Measurements from ENCODE around the gene TRIM9.
"Not testable (repeated sequence)": the region's sequence is repeated elsewhere in the genome, so short reads cannot be mapped to it uniquely, and the experiment has no call there.

The TRIM9 gene

DNA sequence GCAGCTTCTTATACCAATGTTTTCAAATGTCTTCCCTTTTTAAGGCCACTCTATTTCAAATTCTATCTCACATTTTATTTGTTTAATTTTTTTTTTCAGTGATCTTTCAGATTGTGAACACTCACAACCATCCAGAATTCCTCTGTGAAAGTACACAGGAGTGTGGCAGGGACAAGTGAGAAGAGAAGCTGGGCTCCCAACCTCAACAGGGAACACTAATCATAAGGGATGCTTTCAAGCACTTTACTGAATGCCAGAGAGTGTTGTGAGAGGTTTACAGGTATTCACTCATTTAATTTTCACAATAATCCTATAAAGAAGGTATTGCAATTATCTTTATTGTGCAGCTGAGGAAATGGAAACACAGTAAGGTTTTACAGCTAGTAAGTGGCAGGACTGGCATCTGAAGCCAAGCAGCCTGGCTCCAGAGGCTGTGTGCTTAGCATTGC is 90.5 kb downstream of the TRIM9 start:
- no peak for DNase-seq (ENCODE audit: low read depth in 2 of 2)

- no peak for DNase-seq (ENCODE audit: low read depth in 2 of 2)
Observed at GRCh38 chr14:51002406-51002999, 92.4 kb downstream of the TRIM9 start.

DNA sequence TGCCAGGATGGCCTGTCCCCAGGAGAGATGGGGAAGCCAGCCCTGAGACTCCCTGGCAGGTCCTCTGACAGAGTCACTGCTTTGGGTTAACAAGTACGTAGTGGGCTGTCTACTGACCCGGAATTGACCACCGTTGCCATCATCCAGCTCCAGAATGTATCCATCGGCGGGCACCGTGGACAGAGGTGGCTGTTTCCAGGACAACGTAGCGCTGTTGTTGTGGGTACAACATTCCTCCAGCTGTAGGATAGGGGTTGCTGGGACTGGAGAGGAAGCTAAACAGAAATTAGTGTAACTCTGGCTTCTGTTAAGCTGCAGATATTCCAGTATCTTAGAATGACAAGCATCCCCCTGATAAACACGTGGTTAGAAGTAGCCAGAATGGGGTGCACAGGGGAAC is 94.3 kb downstream of the TRIM9 start:
- DNase-seq (ENCODE audit: low read depth in 2 of 2) = no peak

DNA sequence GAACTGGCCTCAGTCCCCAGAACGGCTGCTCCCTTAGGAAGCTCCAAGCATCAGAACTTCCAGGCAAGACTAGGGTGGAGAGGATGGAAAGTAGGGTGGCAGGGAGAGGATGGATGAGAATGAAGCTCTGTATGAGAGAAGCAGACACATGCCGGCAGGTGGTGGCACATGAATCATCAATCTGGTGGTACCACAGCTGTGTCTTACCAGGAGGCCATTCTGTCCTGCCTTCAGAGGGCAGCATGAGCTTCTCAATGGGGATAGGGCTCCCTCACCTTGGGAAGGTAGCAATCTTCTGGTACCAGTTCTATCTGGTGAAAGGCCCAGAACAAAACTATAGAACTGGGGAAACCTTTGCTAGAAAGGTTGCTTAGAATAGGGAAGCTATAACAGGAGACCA is 95.2 kb downstream of the TRIM9 start:
- DNase-seq (ENCODE audit: low read depth in 2 of 2) = no peak

DNA sequence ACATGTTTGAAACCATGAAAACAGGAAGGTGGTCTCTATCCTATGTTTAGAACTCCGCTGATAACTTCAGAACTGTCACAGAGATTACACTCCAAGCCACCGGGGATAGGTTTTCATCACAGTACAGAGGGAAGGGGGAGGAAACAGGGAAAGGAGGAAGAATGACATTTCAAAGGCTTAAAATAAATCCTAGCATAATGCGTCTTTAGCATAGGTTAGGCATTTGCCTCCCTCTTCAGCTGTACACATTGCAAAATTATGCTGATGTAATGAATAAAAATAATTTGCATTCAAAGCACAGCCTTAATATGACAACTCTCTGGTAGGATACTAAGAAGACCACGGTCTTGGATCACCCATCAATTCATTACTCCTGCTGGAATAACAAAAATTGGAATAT is 96.3 kb downstream of the TRIM9 start:
- no peak for DNase-seq (ENCODE audit: low read depth in 2 of 2)

GRCh38 chr14:50997712-50998111 is 97.2 kb downstream of the TRIM9 start:
- no peak for DNase-seq (ENCODE audit: low read depth in 2 of 2)

DNA sequence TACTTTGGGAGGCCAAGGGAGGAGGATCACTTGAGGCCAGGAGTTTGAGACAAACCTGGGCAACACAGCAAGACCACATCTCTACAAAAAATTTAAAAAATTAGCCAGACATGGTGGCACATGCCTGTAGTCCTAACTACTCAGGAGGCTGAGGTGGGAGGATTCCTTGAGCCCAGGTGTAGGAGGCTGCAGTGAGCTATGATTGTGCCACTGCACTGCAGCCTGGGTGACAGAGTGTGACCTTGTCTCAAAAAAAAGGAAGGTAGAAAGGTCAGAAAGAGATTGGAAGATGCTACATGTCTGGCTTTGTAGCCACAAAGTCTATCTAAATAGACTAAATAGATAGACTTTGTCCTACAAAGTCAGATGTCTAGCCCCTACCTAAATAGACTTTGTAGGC is 100.7 kb downstream of the TRIM9 start:
- DNase-seq (ENCODE audit: low read depth in 2 of 2) = not testable (repeated sequence)

GRCh38 chr14:50985859-50986331 is 109.0 kb downstream of the TRIM9 start:
- DNase-seq (ENCODE audit: low read depth in 2 of 2) = no peak

GRCh38 chr14:50985124-50985858 is 109.6 kb downstream of the TRIM9 start:
- no peak for DNase-seq (ENCODE audit: low read depth in 2 of 2)

GRCh38 chr14:50984036-50984710 is 110.7 kb downstream of the TRIM9 start:
- no peak for DNase-seq (ENCODE audit: low read depth in 2 of 2)

DNA sequence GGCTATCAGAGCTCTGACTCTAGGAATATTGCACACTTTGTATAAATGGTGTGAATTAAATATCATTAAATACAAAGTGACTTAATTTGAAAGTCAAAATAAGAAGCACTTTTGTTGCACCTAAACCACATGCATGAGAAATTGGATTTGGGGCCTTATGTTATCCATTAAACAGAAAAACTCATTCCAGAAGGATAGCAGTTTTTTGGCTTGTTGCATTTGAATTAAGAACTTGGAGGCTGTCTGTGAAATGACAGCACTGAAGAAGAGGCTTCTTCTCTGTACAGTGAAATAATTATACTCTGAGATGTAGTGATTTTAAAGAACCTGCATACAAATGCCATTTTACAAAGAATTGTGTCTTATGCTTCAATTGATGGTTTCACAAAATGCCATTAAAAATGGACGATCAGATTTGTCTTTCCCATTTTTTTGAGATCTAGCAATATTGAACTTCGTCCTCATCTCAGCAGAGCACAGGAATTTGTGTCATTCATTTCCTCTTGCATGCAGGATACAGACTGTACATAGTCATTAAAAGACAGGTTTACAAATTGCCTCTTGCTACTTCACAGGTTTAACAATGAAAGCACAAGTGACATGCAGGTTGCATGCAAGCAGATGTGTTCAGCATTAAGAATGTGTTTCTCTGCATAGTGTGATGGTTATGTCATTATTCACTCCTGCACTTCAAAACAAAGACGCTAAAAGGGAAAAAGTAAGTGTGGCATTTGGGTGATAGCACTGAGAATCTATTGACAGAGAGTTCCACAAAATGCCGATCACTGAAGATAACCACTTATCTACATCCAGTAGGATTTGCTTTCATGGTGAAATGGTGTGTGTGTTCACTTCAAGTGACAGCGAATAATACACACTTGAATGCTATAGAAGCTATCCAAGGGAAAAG is 114.7 kb downstream of the TRIM9 start:
- no peak for DNase-seq (ENCODE audit: low read depth in 2 of 2)

GRCh38 chr14:50978888-50979287 is 116.0 kb downstream of the TRIM9 start:
- DNase-seq (ENCODE audit: low read depth in 2 of 2) = no peak

GRCh38 chr14:50978529-50978871 is 116.4 kb downstream of the TRIM9 start:
- DNase-seq (ENCODE audit: low read depth in 2 of 2) = no peak

DNA sequence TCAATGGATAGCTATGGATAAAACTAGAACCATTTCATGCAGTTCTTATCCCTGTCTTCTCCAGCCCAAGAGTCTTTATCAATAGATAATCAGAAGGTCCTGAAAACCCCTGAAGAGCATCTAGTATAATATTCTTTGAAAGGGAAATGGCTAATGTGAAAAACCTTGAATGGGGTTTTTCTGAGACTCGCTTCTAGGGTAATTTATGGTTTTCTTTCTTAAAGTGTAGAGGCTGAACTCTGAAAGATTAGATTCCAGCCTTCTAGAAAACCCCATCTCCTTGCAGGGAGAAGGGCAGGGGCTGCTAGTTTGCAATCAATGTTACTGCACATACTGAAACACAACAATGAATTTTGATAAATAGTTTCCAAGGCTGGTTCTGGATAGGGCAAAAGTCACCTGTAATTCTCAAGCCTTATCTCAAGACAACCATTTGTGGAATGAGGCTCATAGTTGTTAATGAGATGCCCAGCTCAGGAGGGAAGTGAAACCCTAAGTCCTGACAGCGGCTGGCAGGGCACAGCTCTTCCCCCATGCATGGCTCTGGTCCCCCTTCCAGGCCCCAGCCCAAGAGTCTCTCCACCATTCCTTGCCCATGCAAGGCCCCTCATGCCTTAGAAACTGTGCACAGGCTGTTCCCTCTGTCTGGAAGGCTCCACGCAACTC is 116.9 kb downstream of the TRIM9 start:
- DNase-seq (ENCODE audit: low read depth in 2 of 2) = no peak

DNA sequence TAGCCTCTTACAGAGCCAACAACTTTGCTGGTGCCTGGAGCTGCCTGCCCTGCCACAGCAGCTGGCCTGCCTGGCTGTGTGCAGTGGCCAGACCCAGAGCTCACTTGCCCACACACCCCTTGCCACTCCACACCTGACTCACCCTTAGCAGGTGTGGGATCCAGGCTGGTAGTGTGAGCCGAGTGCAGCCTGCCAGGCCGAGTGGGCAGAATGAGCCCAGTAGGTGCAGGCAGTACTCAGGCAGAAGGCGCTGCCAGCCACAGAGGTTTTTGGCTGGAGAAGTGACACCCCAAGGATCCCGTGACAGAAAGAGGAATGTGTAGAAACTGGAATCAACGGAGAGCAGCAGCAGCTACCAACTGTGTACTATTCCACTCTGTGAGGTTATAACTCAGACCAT is 120.8 kb downstream of the TRIM9 start:
- no peak for DNase-seq (ENCODE audit: low read depth in 2 of 2)

DNA sequence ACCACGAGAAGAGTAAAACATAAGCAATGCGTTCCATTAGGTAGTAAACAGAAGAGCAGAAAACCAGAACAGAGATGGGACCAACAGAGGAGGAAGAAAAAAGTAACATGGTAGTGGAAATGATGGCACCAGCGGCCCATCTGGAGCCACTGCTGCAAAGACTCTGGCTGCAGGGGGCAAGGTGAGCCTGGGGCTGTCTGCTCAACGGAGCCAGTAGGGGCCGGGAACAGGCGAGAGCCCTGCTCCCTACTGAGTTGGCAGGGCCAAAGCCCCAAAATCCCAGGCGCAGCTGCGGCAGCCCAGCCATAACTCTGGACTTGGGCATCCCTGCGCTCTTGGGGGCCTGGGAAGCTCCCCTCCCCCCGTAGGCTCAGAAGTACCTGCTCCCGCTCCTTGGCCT is 122.2 kb downstream of the TRIM9 start:
- DNase-seq (ENCODE audit: low read depth in 2 of 2) = no peak

DNA sequence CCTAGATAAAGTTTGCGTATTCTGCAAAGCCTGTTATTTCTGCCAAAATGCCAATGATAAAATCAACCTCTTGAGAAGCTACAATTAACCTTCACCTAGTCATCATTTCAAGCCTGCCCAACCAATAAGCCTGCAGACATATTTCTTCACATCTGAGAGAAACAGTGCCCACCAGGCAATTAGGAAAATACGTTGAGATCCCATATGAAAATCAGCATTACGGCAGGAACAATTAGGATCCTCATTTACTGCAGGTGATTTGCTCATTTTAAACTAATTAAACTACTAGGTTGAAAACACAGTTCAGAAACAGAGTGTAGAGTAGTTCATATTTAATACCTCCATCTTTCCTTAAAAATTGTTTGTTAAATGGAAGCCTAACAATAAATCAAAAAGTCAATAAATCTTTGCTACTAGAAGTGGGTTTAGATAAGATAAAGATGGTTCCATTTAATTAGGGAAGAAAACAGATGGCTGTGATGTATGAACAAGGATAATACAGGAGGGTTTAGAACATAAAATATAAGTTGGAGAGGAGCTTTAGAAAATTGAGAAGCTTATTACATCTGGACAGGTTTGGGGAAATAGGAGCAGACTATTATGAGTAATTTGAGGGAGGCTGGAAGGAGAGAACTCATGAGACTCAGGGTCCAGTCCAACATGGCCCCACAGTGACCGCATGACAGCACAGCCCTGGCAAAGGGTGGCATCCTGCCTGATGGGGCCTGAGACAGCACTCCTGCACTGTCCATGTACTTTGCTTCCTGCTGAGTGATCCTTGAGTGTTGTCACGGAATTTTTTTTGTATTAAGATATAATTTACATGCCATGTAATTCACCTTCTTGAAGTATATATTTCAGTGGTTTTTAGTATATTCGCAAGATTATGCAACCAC is 123.8 kb downstream of the TRIM9 start:
- no peak for DNase-seq (ENCODE audit: low read depth in 2 of 2)

DNA sequence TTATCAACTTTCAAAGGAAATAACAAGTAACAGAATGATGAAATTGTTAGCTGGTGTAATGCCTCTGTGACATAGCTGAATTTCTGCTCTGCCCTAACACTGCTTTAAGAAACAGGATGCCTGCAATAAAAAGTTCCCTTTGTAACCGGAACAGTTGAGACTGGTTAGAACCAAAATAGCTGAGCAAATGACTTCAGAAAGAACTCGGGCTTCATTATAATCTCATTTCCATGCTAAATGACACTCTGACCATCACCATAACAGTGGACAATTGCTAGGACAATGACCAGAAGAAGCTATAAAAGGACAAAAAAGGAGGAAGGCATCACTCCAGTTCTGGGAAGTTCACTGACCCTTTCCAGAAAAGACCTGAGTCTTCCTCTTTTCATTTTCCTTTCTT is 127.1 kb downstream of the TRIM9 start:
- DNase-seq (ENCODE audit: low read depth in 2 of 2) = no peak

GRCh38 chr14:50967103-50967502 is 127.8 kb downstream of the TRIM9 start:
- no peak for DNase-seq (ENCODE audit: low read depth in 2 of 2)

GRCh38 chr14:50964683-50965390 is 130.1 kb downstream of the TRIM9 start:
- DNase-seq (ENCODE audit: low read depth in 2 of 2) = no peak

Measured in activated CD4-positive, alpha-beta T cell treated with anti-CD3 and anti-CD28 coated beads for 24 hours (primary cell).